ENCODE measurements around the gene SENP2. TPM values are rescaled to one million over a fixed set of nuclear protein-coding genes. Genes with fewer than 3 reads are reported as not detected.
A peak's percentile ranks its signal among the peaks of the same experiment; 100 is the strongest.

The SENP2 gene
- total and polyA plus RNA-seq, 8 donors, result 5.7 to 20.7 (median 14.4) TPM

GRCh38 chr3:185584686-185585085 lies 1.4 kb upstream of the SENP2 start:
- H3K4me1 ChIP-seq, result peaks cover 0 to 9% (median 6%) of the 10 kb centered on the region in 3 donors
- no peak for TF ChIP-seq CTCF (IDR thresholded peaks at IDR 0.05)
- WGBS, 2 donors, result 87 to 90% methylated on average over 4 of the region's 4 CpGs
- no peak for ATAC-seq
- H3K27me3 ChIP-seq, result no peaks in the 10 kb centered on the region
- intact Hi-C loops (cut with DNase I), result no loop called here
- no peaks in the 10 kb centered on the region for H3K36me3 ChIP-seq
- no peaks in the 10 kb centered on the region for H3K9me3 ChIP-seq
- FAIRE-seq, result no peak
- H3K4me3 ChIP-seq, result no peak overlapping the region
- no peak for DNase-seq
- H3K27ac ChIP-seq, result no peak overlapping the region

- Histone ChIP-seq H3K9me3 (no peaks in the 10 kb centered on the region), H3K36me3 (no peaks in the 10 kb centered on the region), H3K4me1 (peaks cover 0 to 9% (median 6%) of the 10 kb centered on the region in 3 donors), H3K27me3 (no peaks in the 10 kb centered on the region), H3K27ac (peak overlapping the region; percentile 89 to 99 (median 92)), H3K4me3 (peak overlapping the region; percentile 24 to 96 (median 92))
- intact Hi-C loops (cut with DNase I), result no loop called here
- 10 to 12% methylated on average over 9 of the region's 9 CpGs for WGBS, 2 donors
- no peak for TF ChIP-seq CTCF (IDR thresholded peaks at IDR 0.05)
- DNase-seq (no peak), ATAC-seq (peak in 2 of 4 donors; percentile 1), FAIRE-seq (no peak)
Observed at GRCh38 chr3:185585518-185585858, 607 bp upstream of the SENP2 start.

- H3K27ac ChIP-seq, result peak overlapping the region; percentile 89 to 99 (median 92)
- H3K36me3 ChIP-seq, result no peaks in the 10 kb centered on the region
- FAIRE-seq (no peak), ATAC-seq (peak in 2 of 4 donors; percentile 0 to 2), DNase-seq (no peak)
- H3K4me3 ChIP-seq, result peak overlapping the region; percentile 54 to 96 (median 92)
- TF ChIP-seq CTCF (IDR thresholded peaks at IDR 0.05), result no peak
- H3K9me3 ChIP-seq, result no peaks in the 10 kb centered on the region
- WGBS, 2 donors, result 0% methylated on average over 7 of the region's 7 CpGs
- H3K27me3 ChIP-seq, result no peaks in the 10 kb centered on the region
- intact Hi-C loops (cut with DNase I), result no loop called here
- peaks cover 0 to 9% (median 6%) of the 10 kb centered on the region in 3 donors for H3K4me1 ChIP-seq
Observed at GRCh38 chr3:185586686-185587039, 568 bp downstream of the SENP2 start.

- no peak overlapping the region for H3K4me3 ChIP-seq
- H3K27ac ChIP-seq, result no peak overlapping the region
- peaks cover 0 to 5% (median 0%) of the 10 kb centered on the region in 3 donors for H3K4me1 ChIP-seq
- no peaks in the 10 kb centered on the region for H3K9me3 ChIP-seq
- H3K36me3 ChIP-seq, result peaks cover 0 to 5% (median 0%) of the 10 kb centered on the region in 3 donors
- DNase-seq (no peak), ATAC-seq (no peak), FAIRE-seq (no peak)
- no peak for TF ChIP-seq CTCF (IDR thresholded peaks at IDR 0.05)
- intact Hi-C loops (cut with DNase I), result no loop called here
- WGBS, 2 donors, result 70 to 80% methylated on average over 3 of the region's 3 CpGs
- H3K27me3 ChIP-seq, result no peaks in the 10 kb centered on the region
Observed at GRCh38 chr3:185594073-185594472, 8.0 kb downstream of the SENP2 start.

GRCh38 chr3:185595526-185595925 lies 9.4 kb downstream of the SENP2 start:
- H3K9me3 ChIP-seq, result no peaks in the 10 kb centered on the region
- H3K36me3 ChIP-seq, result peaks cover 0 to 7% (median 3%) of the 10 kb centered on the region in 3 donors
- no peaks in the 10 kb centered on the region for H3K27me3 ChIP-seq
- DNase-seq, result no peak
- no peak overlapping the region for H3K27ac ChIP-seq
- 90 to 92% methylated on average over 4 of the region's 4 CpGs for whole genome bisulfite sequencing, 2 donors
- FAIRE-seq, result no peak
- no peak for ATAC-seq
- H3K4me1 ChIP-seq, result no peaks in the 10 kb centered on the region
- TF ChIP-seq CTCF (IDR thresholded peaks at IDR 0.05), result no peak
- H3K4me3 ChIP-seq, result no peak overlapping the region
- intact Hi-C loops (cut with DNase I), result no loop called here
